GM23248 (cell line): ENCODE results near the gene RAMP1. TPM values are rescaled to one million over a fixed set of nuclear protein-coding genes. Genes with fewer than 3 reads are reported as not detected.

ENCODE experiments used
- DNase-seq: peaks from one replicate; pipeline ENCODE4 v3.0.0-alpha.2; 2015
- H2AFZ ChIP-seq: fragments of 200-600 bp; sonication (generic); 2 replicates; pipeline ENCODE4 v1.6.1; 2016; ENCODE audit warnings: antibody characterized with exemption
- H3F3A ChIP-seq: fragments of 200-600 bp; sonication (generic); 2 replicates; pipeline ENCODE4 v1.6.1; 2016; ENCODE audit warnings: mild to moderate bottlenecking, antibody characterized with exemption, mixed run types; ENCODE audit not compliant: insufficient read depth
- H3K27ac ChIP-seq: fragments of 200-600 bp; sonication (generic); 2 replicates; pipeline ENCODE4 v1.5.1; 2016; ENCODE audit warnings: mild to moderate bottlenecking
- H3K27me3 ChIP-seq: fragments of 200-600 bp; sonication (generic); replicated peaks from 2 replicates; pipeline ENCODE4 v1.6.1; 2016; ENCODE audit warnings: mild to moderate bottlenecking; ENCODE audit not compliant: insufficient read depth
- H3K36me3 ChIP-seq: fragments of 200-600 bp; sonication (generic); 2 replicates; pipeline ENCODE4 v1.6.1; 2016; ENCODE audit warnings: low read depth, mild to moderate bottlenecking
- H3K4me1 ChIP-seq: fragments of 200-600 bp; sonication (generic); 2 replicates; pipeline ENCODE4 v1.6.1; 2016; ENCODE audit warnings: mild to moderate bottlenecking; ENCODE audit not compliant: insufficient read depth
- H3K4me2 ChIP-seq: fragments of 200-600 bp; sonication (generic); one replicate; pipeline ENCODE4 v1.6.1; 2016; ENCODE audit warnings: mild to moderate bottlenecking; ENCODE audit not compliant: unreplicated experiment
- H3K4me3 ChIP-seq: fragments of 200-600 bp; sonication (generic); 2 replicates; pipeline ENCODE4 v1.5.1; 2016; ENCODE audit warnings: mild to moderate bottlenecking
- H3K79me2 ChIP-seq: fragments of 200-600 bp; sonication (generic); 2 replicates; pipeline ENCODE4 v1.6.1; 2016; ENCODE audit warnings: mild to moderate bottlenecking; ENCODE audit not compliant: insufficient read depth
- H3K9ac ChIP-seq: fragments of 200-600 bp; sonication (generic); 2 replicates; pipeline ENCODE4 v1.6.1; 2016; ENCODE audit warnings: mild to moderate bottlenecking
- H3K9me2 ChIP-seq: fragments of 200-600 bp; sonication (generic); 2 replicates; pipeline ENCODE4 v1.6.1; 2016; ENCODE audit warnings: mixed run types, mild to moderate bottlenecking, moderate library complexity; ENCODE audit not compliant: insufficient read depth
- H3K9me3 ChIP-seq: fragments of 200-600 bp; sonication (generic); one replicate; pipeline ENCODE4 v1.6.1; 2017; ENCODE audit warnings: low read depth
- H4K20me1 ChIP-seq: fragments of 200-600 bp; sonication (generic); 2 replicates; pipeline ENCODE4 v1.6.0; 2016; ENCODE audit not compliant: insufficient read depth
- EZH2 ChIP-seq: fragments of 200-600 bp; sonication (generic); IDR thresholded peaks from 2 replicates; pipeline ENCODE4 v1.6.1; 2018; ENCODE audit warnings: antibody characterized with exemption, mild to moderate bottlenecking; ENCODE audit not compliant: insufficient read depth, poor library complexity, severe bottlenecking
- EZH2phosphoT487 ChIP-seq: fragments of 200-600 bp; sonication (generic); IDR thresholded peaks from 2 replicates; pipeline ENCODE4 v1.6.1; 2018; ENCODE audit warnings: antibody characterized with exemption, moderate library complexity, mild to moderate bottlenecking, low read depth; ENCODE audit not compliant: insufficient read depth
- WGBS, 2 experiments: methylation state at CpG; one replicate each; pipeline ENCODE4 v1.1.6; 2015 to 2017; ENCODE audit warnings: low lambda C conversion rate in 2 of 2, low coverage in 1 of 2; ENCODE audit errors: missing lambda C conversion rate in 2 of 2; 5-methylcytosine and 5-hydroxymethylcytosine counted together
- in situ Hi-C: fragments of 300-500 bp; cut with MboI; formaldehyde crosslinking; loops from 2 replicates; pipeline ENCODE4 v1.15.0; 2020
- polyA plus RNA-seq: library from polyadenylated mRNA; unstranded; fragments of >200 nt; fragmentation: Nextera tagmentation; extraction: Ambion mirVana; gene quantifications from 2 replicates; pipeline ENCODE4 v1.2.1, GENCODE V29; 2016
- total RNA-seq: library from RNA; depleted of rRNA; stranded (reverse); fragments of >200 nt; shearing (Covaris generic); gene quantifications from 2 replicates; pipeline ENCODE4 v1.2.3, GENCODE V29; 2014

Gene RAMP1
- total and polyA plus RNA-seq, 2 experiments from 2014 or later, result 4.1 to 11.1 TPM

- 86 to 90% methylated on average over 5 of the region's 5 CpGs for WGBS, 2 experiments
Observed at GRCh38 chr2:237934186-237934585, 74.8 kb downstream of the RAMP1 start.

GRCh38 chr2:237935740-237936452 lies 76.5 kb downstream of the RAMP1 start:
- no peak for TF ChIP-seq EZH2
- no peaks in the 10 kb centered on the region for H4K20me1 ChIP-seq
- H3K4me1 ChIP-seq, result peaks cover 21% of the 10 kb centered on the region
- no peak overlapping the region for H3K9ac ChIP-seq
- H3F3A ChIP-seq, result peaks cover 10% of the 10 kb centered on the region; the same call in 1 of the 2 replicates
- H3K27me3 ChIP-seq, result no peaks in the 10 kb centered on the region
- H2AFZ ChIP-seq, result no peak overlapping the region
- 67 to 69% methylated on average over 11 of the region's 11 CpGs for WGBS, 2 experiments
- no peaks in the 10 kb centered on the region for H3K9me3 ChIP-seq
- DNase-seq, result peak; percentile 35
- no peak overlapping the region for H3K27ac ChIP-seq
- in situ Hi-C loops, result no loop called here
- no peaks in the 10 kb centered on the region for H3K9me2 ChIP-seq
- no peaks in the 10 kb centered on the region for H3K36me3 ChIP-seq
- no peak overlapping the region for H3K4me2 ChIP-seq
- no peak overlapping the region for H3K4me3 ChIP-seq
- H3K79me2 ChIP-seq, result no peaks in the 10 kb centered on the region

More at GRCh38 chr2:237934186-237934585, 74.8 kb downstream of the RAMP1 start:
- Histone ChIP-seq H4K20me1 (no peaks in the 10 kb centered on the region), H3K9me2 (no peaks in the 10 kb centered on the region), H3K27me3 (no peaks in the 10 kb centered on the region), H3K4me3 (no peak overlapping the region), H3F3A (peaks cover 10% of the 10 kb centered on the region; the same call in 1 of the 2 replicates), H2AFZ (no peak overlapping the region), H3K36me3 (no peaks in the 10 kb centered on the region), H3K9ac (no peak overlapping the region), H3K4me1 (peaks cover 21% of the 10 kb centered on the region), H3K79me2 (no peaks in the 10 kb centered on the region), H3K27ac (no peak overlapping the region), H3K9me3 (no peaks in the 10 kb centered on the region), H3K4me2 (no peak overlapping the region)
- TF ChIP-seq EZH2 (no peak), EZH2phosphoT487 (no peak)
- in situ Hi-C loops, result no loop called here
- no peak for DNase-seq

- no peak for DNase-seq
- H3K4me2 ChIP-seq, result no peak overlapping the region
- H3K4me3 ChIP-seq, result no peak overlapping the region
- H3K4me1 ChIP-seq, result no peaks in the 10 kb centered on the region
- H3K79me2 ChIP-seq, result no peaks in the 10 kb centered on the region
- H3K27ac ChIP-seq, result no peak overlapping the region
- H2AFZ ChIP-seq, result no peak overlapping the region
- no peaks in the 10 kb centered on the region for H3K9me3 ChIP-seq
- no peaks in the 10 kb centered on the region for H4K20me1 ChIP-seq
- H3K27me3 ChIP-seq, result no peaks in the 10 kb centered on the region
- H3K9ac ChIP-seq, result no peak overlapping the region
- TF ChIP-seq EZH2phosphoT487, result no peak
- no peak for TF ChIP-seq EZH2
- H3F3A ChIP-seq, result no peaks in the 10 kb centered on the region
- H3K36me3 ChIP-seq, result no peaks in the 10 kb centered on the region
- in situ Hi-C loops, result no loop called here
- H3K9me2 ChIP-seq, result no peaks in the 10 kb centered on the region
Observed at GRCh38 chr2:237939251-237939650, 79.8 kb downstream of the RAMP1 start.

- Histone ChIP-seq H4K20me1 (no peaks in the 10 kb centered on the region), H3K79me2 (no peaks in the 10 kb centered on the region), H3K36me3 (no peaks in the 10 kb centered on the region), H3K4me2 (no peak overlapping the region), H3K9me3 (no peaks in the 10 kb centered on the region), H2AFZ (no peak overlapping the region), H3K27ac (no peak overlapping the region), H3K27me3 (no peaks in the 10 kb centered on the region), H3K9ac (no peak overlapping the region), H3F3A (no peaks in the 10 kb centered on the region), H3K4me1 (no peaks in the 10 kb centered on the region), H3K4me3 (no peak overlapping the region), H3K9me2 (no peaks in the 10 kb centered on the region)
- no peak for TF ChIP-seq EZH2
- in situ Hi-C loops, result no loop called here
- no peak for DNase-seq
Observed at GRCh38 chr2:237940828-237941227, 81.4 kb downstream of the RAMP1 start.

GRCh38 chr2:237941239-237941638 lies 81.8 kb downstream of the RAMP1 start:
- no peak overlapping the region for H2AFZ ChIP-seq
- no peaks in the 10 kb centered on the region for H3K79me2 ChIP-seq
- no peak for DNase-seq
- TF ChIP-seq EZH2phosphoT487, result no peak
- TF ChIP-seq EZH2, result no peak
- no peaks in the 10 kb centered on the region for H3K9me2 ChIP-seq
- H3K4me3 ChIP-seq, result no peak overlapping the region
- no peaks in the 10 kb centered on the region for H3K9me3 ChIP-seq
- H3F3A ChIP-seq, result no peaks in the 10 kb centered on the region
- no peaks in the 10 kb centered on the region for H3K4me1 ChIP-seq
- 68 to 75% methylated on average over 2 of the region's 2 CpGs for WGBS, 2 experiments
- H3K27ac ChIP-seq, result no peak overlapping the region
- H3K36me3 ChIP-seq, result no peaks in the 10 kb centered on the region
- H3K27me3 ChIP-seq, result no peaks in the 10 kb centered on the region
- no peak overlapping the region for H3K4me2 ChIP-seq
- no peak overlapping the region for H3K9ac ChIP-seq
- H4K20me1 ChIP-seq, result no peaks in the 10 kb centered on the region
- in situ Hi-C loops, result no loop called here
